Activated CD8-positive, alpha-beta memory T cell treated with anti-CD3 and anti-CD28 coated beads, Interleukin-2, amount 50 U/mL, for 1 hour (primary cell): ENCODE data around the gene BRD2.

Experiments used
- DNase-seq: peaks from one replicate; pipeline ENCODE4 v3.0.0-alpha.2; 2020; ENCODE audit errors: extremely low read depth

BRD2 gene

DNA sequence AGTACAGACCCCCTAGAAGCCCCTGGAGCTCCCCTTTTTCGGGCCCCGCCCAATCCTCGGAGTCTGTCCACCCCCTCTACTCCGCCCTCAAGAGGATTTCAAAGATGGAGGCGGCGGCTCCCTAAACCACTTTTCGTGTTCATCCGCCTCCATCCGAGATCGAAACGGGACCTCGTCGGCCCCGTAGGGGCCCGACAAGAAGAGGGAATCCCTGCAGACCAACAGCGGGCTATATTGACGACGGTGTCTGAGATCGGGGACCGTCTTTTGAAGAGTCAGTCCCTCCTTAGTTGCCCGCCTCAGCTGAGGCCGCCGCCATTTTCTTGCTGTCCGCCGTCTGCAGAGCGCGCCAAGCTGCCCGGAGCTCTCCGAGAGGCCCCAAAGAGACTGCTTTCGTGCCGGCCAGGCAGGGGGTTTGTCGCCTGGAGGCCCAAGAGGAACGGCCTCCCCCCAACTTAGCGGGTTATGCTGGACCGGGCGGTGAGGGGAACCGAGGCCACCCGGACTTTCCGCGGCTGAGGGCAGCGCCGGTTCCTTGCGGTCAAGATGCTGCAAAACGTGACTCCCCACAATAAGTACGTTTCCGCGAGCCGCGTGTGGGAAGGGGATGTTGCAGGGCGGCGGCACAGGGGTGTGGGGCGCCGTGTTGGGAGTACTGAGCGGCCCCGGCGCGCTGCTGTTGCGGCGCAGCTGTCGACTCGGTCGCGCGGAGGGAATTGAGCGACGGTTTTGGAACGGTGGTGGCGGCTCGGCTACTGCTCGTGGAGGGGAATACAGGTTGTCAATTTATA lies 4.2 kb downstream of the BRD2 start:
- DNase-seq = no peak

DNA sequence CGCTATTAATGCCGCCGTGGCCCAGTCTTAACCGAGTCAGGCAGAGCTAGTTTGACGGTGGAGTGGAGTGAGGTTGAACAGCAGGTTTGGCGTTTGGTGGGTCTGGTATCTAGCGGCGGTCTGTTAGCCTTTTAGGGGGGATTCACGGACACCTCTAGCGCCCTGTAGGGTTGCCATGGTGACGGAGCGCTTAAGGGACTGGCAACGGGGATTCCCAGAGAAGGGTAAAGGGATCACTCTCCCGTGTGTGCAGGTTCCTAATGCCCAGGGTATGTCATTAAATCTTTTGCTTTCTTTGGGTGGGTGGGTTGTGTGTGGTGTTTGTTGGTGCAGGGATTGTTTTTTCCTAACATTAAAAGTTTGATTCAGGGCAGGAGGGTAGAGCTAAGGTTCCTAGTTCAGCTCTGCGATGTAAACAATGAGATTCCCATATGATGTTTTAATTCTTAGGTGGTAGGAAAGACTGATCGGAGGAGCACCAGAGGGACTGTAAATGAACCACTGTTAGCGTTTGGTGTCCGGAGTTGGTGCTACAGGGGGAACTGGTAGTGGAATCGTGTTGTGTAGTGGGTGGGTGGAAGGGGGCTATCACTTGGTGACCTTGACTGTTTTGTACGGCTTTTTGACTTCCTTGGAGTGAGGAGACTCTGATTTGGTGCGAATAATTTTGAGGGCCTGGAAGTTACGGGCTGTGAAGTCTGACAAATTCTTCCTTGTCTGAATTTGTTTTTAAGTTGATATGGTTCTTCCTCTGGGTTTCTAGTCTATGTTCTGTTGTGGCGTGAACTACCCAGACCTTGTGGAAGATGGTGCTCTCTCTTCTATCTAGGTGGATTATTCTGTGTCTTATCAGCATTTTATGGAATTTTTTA lies 5.0 kb downstream of the BRD2 start:
- peak; percentile 55 for DNase-seq

DNA sequence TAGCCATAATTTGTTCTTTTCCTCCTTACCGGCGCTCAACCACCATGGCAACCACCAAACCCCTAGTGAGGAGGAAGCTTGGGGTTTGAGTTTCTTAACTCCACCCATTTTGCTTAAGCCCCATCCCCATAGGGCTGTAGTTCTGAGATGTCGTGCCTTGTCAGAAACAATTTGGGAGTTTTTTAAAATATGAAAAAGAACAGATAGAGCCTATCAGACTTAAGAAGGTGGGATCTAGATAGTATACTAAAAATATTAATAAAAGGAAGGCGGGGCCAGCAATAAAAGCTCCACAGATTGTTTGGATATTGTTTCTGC lies 5.6 kb downstream of the BRD2 start:
- no peak for DNase-seq

DNA sequence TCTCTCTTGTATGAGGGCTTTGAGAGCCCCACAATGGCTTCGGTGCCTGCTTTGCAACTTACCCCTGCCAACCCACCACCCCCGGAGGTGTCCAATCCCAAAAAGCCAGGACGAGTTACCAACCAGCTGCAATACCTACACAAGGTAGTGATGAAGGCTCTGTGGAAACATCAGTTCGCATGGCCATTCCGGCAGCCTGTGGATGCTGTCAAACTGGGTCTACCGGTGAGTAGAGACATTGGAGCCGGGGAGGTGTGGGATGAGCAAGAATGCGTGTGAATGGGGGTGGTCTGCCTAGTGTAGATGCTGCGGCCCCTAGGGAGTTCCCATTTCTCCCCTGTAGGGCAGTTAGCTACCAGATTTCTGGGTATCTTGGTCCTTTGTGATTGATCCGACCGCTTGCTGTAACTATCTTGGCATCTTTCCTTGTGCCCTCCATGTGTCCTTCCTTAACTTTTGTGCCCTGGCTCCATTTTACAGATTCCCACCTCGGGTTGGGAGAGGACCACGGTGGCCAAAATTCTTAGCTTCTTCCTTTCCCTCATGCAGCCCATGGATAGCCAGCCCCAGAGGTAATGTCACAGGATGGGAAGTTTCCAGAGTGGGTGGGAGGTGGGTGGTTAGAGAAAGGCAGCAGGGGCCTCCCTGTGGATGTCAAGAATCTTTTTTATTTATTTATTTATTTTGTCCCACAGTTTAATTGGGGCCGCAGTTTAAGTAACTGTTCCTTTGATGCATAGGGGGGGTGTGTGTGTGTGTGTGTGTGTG lies 6.3 kb downstream of the BRD2 start:
- no peak for DNase-seq

DNA sequence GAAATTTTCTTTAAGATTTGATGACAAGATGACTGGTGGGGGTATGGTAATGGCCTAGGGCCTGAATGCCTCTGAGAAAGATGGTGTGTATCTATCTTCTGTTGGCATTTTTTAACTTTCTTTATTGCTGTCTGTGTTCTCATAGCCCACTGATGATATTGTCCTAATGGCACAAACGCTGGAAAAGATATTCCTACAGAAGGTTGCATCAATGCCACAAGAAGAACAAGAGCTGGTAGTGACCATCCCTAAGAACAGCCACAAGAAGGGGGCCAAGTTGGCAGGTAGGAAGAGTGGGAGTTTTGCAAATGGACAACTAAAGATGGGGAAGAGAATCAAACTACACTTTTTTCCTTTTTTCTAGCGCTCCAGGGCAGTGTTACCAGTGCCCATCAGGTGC lies 7.5 kb downstream of the BRD2 start:
- DNase-seq = no peak

DNA sequence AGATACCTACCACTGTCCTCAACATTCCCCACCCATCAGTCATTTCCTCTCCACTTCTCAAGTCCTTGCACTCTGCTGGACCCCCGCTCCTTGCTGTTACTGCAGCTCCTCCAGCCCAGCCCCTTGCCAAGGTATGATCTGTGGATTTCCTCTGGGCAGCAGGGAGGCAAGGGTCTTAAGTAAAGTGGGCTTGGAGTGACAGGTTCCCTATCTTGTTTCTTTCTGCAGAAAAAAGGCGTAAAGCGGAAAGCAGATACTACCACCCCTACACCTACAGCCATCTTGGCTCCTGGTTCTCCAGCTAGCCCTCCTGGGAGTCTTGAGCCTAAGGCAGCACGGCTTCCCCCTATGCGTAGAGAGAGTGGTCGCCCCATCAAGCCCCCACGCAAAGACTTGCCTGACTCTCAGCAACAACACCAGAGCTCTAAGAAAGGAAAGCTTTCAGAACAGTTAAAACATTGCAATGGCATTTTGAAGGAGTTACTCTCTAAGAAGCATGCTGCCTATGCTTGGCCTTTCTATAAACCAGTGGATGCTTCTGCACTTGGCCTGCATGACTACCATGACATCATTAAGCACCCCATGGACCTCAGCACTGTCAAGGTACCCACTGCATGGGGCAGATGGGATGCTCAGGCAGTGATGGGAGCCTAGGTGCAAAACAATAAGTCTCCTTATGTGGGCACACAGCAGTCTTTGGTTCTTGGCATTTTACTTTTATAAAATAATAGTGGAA lies 8.1 kb downstream of the BRD2 start:
- DNase-seq = no peak

DNA sequence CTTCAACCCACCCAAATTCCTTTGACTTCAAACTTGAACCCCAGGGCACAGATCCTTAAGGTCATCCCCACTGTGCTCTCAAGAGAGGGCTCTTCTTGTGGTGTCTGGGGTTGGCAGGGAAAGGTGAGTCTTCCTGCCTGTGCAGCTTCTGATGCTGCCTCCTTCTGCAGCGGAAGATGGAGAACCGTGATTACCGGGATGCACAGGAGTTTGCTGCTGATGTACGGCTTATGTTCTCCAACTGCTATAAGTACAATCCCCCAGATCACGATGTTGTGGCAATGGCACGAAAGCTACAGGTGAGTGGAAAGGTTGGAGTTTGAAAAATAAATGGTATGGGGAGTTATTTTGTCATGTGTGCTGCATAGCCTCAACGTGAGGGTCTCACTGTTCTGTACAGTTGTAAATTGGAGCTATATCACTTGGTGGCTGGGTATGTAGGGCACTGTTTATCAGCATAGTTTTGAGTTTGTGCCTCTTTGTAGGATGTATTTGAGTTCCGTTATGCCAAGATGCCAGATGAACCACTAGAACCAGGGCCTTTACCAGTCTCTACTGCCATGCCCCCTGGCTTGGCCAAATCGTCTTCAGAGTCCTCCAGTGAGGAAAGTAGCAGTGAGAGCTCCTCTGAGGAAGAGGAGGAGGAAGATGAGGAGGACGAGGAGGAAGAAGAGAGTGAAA lies 9.0 kb downstream of the BRD2 start:
- no peak for DNase-seq

DNA sequence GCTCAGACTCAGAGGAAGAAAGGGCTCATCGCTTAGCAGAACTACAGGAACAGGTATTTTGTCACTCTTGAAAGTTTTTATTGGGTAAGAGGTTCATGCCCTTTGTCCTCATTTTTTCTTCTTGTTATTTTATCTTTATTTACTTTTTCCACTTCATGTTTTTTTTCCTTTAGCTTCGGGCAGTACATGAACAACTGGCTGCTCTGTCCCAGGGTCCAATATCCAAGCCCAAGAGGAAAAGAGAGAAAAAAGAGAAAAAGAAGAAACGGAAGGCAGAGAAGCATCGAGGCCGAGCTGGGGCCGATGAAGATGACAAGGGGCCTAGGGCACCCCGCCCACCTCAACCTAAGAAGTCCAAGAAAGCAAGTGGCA lies 9.5 kb downstream of the BRD2 start:
- DNase-seq = no peak

DNA sequence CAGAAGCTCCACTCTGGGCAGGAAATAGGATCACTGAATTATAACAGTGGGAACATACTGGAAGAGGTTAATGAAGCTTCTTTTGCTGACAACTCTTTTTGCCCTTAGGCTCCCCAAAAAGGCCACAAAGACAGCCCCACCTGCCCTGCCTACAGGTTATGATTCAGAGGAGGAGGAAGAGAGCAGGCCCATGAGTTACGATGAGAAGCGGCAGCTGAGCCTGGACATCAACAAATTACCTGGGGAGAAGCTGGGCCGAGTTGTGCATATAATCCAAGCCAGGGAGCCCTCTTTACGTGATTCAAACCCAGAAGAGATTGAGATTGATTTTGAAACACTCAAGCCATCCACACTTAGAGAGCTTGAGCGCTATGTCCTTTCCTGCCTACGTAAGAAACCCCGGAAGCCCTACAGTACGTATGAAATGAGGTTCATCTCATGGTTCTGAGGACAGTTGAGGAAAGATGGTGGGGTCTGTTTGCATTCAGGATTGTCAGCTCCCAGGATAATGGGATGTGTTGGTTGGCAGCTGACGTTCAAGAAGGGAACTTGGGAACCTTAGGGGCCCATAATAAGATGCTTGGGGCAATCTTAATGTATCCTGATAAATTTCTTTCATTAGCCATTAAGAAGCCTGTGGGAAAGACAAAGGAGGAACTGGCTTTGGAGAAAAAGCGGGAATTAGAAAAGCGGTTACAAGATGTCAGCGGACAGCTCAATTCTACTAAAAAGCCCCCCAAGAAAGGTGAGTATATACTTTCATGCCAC lies 11.5 kb downstream of the BRD2 start:
- DNase-seq = no peak

DNA sequence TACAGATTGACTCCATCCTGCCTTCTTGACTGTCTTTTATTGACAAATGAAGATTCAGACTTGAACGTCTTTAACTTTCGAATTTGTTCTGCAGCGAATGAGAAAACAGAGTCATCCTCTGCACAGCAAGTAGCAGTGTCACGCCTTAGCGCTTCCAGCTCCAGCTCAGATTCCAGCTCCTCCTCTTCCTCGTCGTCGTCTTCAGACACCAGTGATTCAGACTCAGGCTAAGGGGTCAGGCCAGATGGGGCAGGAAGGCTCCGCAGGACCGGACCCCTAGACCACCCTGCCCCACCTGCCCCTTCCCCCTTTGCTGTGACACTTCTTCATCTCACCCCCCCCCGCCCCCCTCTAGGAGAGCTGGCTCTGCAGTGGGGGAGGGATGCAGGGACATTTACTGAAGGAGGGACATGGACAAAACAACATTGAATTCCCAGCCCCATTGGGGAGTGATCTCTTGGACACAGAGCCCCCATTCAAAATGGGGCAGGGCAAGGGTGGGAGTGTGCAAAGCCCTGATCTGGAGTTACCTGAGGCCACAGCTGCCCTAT lies 12.2 kb downstream of the BRD2 start:
- no peak for DNase-seq

DNA sequence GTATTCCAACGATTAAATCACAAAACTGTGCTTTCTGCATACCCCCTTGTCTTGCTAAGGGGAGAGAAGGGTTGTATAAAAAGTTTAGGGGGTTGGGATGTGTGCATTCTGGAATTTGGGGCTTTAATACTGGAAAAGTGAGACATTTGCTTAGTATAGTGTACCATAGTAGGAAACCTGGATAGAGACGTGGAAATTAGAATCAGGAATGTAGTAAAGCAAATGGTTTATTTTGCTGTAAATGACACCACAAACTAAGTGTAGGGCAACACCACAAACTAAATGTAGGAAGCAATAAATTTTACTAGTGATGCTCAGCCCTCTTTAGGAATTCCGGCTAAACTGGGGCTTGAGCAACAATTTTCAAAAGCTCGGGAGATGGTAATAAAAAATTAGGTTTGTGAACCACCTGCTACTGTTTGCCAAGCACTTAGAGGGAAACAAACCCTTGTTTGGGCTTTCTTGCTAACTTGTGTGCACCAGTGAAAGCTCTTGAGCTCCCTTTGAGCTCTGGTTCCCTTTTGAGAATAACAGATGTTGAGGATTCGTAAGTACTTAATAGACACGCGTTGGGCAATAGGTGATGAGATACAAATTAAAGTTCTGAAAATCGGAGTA lies 13.8 kb downstream of the BRD2 start:
- DNase-seq = no peak

DNA sequence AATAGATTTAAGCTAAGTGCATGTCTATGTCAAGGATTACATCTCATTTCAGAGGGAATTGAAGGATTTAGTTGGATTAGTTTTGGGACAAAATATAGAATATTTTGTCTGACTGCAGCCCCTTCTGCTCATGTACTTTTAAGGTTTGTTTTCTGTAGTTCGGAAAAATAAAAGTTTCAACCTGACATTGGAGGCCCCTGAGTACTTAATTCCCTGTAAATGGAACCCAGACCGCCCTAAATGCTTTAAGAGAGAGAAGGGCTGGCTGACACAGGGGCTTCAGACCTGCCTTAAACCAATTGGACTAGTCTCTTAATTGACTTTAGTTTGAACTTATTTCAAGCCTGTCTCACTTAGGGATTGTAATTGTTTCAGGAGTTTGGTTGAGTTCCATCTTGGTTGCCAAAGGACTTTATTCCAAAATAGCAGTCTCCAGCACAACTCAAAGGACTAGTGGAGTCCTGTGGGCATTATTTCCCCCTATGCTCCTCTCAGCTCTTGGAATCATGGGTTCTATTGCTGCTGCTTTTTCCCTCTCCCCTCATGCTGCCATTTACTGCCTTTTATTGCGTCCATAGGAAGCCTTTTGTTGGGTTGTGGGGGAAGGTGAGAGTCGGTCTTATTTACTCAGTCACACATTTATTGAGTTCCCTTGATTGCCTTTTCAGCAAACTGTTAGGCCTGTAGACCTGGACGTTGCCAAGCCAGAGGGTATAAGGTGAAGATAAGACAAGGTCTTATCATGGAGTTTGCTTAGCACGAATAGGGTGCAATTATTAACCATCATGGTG lies 14.5 kb downstream of the BRD2 start:
- no peak for DNase-seq

DNA sequence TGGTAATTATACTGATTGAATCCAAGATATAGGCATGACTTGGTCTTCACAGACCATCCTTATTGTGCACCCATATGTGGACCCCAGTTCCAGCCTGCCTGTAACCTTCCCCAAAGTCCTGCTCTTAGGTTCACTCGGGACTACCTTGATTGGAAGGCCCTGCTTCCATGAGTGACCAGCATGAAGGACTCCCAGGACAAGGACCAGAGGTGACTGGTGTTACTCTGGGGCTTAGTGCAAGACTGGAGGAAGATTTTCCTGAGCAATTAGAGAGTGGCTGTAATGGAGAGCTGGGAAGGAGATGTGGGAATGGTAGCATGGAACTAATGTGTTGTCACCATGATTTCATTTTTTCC lies 15.1 kb downstream of the BRD2 start:
- no peak for DNase-seq

DNA sequence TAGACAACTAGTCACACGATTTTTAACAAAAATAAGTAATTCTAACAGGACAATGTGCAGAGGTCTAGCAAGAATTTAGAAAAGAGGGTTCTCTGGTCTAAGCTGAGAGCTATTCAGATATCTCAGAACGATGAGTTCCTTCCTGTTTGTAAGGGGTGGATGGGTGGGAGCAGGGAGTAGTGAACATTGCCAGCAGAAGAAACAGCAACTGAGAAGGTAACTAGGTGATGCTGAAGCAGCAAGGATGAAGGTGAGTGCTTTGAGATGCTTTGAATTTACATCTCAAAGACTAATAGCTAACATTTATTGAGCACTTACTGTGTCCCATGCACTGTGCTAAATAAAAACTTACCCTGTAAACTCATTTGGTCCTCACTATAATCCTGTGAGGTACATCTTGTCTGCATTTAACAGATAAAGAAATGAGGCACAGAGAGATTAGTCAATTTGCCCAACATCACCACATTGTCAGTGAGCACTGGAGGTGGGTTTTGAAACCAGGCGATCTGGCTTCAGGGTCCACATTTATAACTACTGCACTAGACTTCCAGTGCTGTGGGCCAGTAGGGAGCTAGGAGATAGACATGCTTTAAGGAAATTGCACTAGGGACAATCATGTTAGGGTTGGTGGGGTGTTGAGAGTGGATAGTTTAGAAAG lies 15.7 kb downstream of the BRD2 start:
- no peak for DNase-seq

DNA sequence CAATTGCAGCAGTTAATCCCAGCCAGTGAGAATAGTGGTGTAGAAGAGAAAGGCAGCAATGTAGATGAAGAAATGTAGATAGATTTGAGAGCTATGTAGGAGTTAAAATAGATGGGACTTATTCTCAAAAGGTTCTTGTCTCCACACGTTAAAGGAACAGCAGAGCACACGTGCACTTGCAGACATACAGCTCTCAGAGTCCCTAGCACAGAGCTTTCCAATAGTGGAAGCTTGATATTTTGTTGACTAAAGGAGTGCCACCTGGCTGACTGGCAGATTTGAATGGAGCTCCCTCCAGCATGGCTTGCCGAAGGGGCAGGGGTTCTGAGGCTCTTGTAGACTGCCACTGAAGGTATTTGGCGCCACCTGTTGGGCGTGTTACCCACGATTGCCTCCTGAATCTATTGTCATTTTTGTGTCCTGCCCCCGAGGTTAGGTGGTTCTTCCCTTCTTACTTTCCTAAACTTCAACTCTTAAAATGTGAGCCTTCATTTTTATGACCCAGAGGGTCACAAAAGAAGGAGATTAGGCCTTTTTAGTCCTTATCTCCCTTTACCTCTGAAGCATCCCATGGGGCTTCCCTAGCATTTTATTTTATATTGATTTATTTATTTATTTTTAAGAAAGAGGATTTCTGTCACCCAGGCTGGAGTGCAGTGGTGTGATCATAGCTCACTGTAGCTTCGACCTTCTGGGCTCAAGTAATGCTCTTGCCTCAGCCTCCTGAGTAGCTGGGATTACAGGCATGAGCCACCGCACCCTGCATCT lies 16.4 kb downstream of the BRD2 start:
- DNase-seq = peak; percentile 77

DNA sequence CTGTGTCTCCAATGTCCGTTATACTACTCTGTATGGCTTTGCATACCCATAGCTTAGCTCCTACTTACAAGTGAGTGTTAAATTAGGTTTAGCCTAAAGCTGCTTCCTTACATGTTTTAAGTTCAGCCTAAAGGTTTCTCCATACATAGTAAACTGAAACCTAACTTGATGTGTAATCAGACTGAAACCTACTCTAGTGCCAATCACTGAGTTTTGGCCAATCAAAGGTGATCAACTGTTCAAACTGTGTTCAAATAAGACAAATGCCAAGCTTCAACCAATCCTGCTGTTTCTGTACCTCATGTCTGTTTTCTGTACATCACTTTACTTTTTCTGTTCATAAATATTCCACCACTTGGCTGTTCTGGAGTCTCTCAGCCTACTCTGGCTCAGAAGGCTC lies 21.0 kb downstream of the BRD2 start:
- no peak for DNase-seq

DNA sequence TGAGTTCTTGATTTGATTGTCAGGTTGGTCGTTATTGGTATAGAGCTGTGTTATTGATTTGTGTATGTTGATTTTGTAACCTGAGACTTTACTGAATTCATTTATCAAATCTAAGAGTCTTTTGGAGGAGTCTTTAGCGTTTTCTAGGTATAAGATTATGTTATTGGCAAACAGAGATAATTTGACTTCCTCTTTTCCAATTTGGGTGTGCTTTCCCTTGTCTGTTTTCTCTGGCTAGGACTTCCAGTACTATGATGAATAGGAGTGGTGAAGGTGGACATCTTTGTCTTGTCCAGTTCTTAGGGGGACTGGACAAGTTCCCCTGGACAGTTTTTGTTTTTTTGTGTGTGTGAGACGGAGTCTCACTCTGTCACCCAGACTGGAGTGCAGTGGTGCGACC lies 23.6 kb downstream of the BRD2 start:
- DNase-seq = no peak
